KOPT-K1 (cell line): Measurements from ENCODE around the gene ZNF496.
"Not testable (repeated sequence)": the region's sequence is repeated elsewhere in the genome, so short reads cannot be mapped to it uniquely, and the experiment has no call there.

Experiments
- H3K27ac ChIP-seq: fragments of 200-600 bp; sonication (generic); 2 replicates; pipeline ENCODE4 v1.5.1; 2016; ENCODE audit warnings: antibody characterized with exemption, mild to moderate bottlenecking, low read depth, low read length; ENCODE audit not compliant: poor library complexity, severe bottlenecking
- H3K36me3 ChIP-seq: fragments of 200-600 bp; sonication (generic); 2 replicates; pipeline ENCODE4 v1.5.1; 2017; ENCODE audit warnings: antibody characterized with exemption, mild to moderate bottlenecking, low read length, moderate library complexity; ENCODE audit not compliant: insufficient read depth
- H3K9me3 ChIP-seq: fragments of 200-600 bp; sonication (generic); 2 replicates; pipeline ENCODE4 v1.5.1; 2017; ENCODE audit warnings: antibody characterized with exemption, low read length, mild to moderate bottlenecking; ENCODE audit not compliant: insufficient read depth, poor library complexity, severe bottlenecking

Gene ZNF496

DNA sequence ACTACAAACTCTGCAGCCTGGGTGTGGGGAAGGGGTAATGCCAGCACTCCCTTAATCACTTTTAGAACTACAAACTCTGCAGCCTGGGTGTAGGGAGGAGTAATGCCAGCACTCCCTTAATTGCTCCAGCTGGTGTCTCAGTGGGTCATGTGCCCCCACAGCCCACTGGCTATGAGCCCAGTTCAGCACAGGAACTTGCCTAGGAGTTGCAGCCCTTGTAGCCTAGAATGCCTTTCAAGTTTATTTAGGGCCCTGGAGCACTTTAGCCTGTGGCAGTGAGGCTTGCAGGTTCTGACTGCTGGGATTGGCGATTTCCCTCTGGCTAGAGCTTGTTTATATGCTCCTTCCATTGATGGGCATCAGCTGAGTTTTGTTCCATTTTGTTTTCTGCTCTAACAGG lies 58.7 kb downstream of the ZNF496 start:
- no peak overlapping the region for H3K27ac ChIP-seq
- H3K36me3 ChIP-seq: no peaks in the 10 kb centered on the region
- peaks cover 22% of the 10 kb centered on the region for H3K9me3 ChIP-seq

DNA sequence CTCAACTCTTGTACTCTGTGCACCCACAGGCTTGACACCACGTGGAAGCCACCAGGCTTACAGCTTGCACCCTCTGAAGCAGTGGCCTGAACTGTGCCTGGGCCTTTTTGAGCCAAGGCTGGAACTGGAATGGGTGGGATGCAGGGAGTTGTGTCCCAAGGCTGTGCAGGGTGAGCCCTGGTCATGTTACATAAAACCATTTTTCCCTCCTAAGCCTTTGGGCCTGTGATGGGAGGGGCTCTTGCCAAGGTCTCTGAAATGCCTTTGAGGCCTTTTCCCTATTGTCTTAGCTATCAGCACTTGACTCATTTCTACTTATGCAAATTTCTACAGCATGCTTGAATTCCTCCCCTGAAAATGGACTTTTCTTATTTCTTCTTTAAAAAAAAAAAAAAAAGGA lies 61.7 kb downstream of the ZNF496 start:
- Histone ChIP-seq H3K36me3 (no peaks in the 10 kb centered on the region), H3K9me3 (peaks cover 22% of the 10 kb centered on the region), H3K27ac (no peak overlapping the region)

DNA sequence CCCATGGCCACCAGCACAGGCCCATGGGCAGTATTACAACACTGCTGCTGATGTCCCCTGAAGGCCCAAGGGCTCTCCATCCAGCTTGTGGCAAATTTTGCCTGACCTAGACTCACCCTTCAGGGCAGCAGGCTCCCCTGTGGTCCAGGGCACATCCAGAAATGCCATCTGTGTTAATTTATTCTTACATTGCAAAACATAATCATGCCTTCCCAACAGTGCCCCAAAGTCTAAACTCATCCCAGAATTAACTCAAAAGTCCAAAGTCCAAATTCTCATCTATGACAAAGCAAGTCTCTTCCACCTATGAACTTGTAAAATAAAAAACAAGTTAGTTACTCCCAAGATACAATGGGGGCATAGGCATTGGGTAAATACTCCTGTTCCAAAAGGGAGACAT lies 62.5 kb downstream of the ZNF496 start:
- H3K27ac ChIP-seq: no peak overlapping the region
- peaks cover 22% of the 10 kb centered on the region for H3K9me3 ChIP-seq
- H3K36me3 ChIP-seq: no peaks in the 10 kb centered on the region

DNA sequence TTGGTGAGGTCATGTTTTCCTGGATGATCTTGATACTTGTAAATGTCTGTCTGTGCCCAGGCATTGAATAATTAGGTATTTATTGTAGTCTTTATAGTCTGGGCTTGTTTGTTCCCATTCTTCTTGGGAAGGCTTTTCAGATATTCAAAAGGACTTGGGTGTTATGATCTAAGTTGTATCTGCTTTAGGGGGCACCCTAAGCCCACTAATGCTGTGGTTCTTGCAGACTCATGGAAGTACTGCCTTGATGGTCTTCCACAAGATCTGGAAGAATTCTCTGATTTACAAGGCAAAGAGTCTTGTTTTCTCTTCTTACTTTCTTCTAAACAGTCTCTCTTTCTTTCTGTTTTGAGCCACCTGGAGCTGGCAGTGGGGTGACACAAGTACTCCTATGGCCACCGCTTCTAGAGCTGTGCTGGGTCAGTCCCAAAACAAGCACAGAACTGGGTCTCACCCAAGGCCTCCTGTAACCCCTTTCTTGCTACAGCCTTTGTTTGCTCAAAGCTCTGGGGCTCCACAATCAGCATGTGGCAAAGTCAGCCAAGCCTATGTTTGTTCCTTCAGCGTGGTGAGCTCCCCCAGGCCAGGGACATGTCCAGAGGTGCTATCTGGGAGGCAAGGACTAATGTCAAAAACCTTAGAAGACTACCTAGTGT lies 63.1 kb downstream of the ZNF496 start:
- Histone ChIP-seq H3K27ac (no peak overlapping the region), H3K36me3 (no peaks in the 10 kb centered on the region), H3K9me3 (peaks cover 22% of the 10 kb centered on the region)

DNA sequence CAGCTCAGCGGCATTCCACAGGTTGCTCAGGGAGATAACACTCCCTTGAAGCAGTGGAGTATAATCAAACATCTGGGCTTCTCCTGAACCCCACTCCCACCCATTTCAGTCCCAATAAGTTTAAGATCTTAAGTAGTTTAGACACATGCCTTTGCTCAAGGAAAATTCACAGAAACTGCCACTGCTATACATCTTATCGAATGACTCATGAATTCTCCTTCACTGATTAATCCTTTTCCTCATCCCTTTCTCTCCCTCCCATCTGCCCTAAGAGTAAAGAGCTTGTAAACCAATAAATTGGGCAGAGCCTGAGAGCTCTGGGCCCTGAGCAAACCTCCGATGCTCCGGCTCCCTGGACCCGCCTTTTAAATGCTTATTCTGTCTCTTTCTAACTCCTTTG lies 65.6 kb downstream of the ZNF496 start:
- Histone ChIP-seq H3K9me3 (peaks cover 17% of the 10 kb centered on the region), H3K36me3 (no peaks in the 10 kb centered on the region), H3K27ac (no peak overlapping the region)

DNA sequence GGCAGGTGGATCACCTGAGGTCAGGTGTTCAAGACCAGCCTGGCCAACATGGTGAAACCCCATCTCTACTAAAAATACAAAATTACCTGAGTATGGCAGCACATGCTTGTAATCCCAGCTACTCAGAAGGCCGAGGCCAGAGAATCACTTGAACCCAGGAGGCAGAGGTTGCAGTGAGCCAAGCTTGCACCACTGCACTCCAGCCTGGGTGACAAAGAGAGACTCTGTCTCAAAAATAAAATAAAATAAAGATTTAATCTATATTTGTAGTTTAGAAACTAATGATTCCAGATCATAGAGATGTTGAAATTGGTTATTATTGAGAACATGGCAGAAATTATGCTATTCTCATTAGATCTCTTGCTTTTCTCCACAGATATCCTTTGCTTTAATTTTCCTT lies 75.9 kb downstream of the ZNF496 start, which contains the start of gene VN1R5:
TSS of gene VN1R5 (plus strand) at position 301 of the 400 bp plus-strand sequence.
- H3K27ac ChIP-seq, H3K9me3 ChIP-seq, H3K36me3 ChIP-seq: not testable (repeated sequence)

DNA sequence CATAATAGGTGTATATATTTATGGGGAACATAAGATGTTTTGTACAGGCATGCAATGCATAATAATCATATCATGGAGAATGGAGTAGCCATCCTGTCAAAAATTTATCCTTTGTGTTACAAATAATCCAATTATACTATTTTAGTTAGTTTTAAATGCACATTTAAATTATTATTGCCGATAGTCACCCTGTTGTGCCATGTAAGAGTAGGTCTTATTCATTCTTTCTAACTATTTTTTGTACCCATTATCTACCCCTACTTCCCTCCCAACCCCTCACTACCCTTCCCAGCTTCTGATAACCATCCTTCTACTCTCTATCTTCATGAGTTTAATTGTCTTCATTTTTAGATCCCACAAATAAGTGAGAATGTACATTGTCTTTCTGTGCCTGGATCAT lies 84.1 kb downstream of the ZNF496 start:
- Histone ChIP-seq H3K27ac (no peak overlapping the region), H3K36me3 (no peaks in the 10 kb centered on the region), H3K9me3 (peaks cover 12% of the 10 kb centered on the region)
